PC-3 (cell line): ENCODE measurements around the gene MGAM2. TPM values are rescaled to one million over a fixed set of nuclear protein-coding genes. Genes with fewer than 3 reads are reported as not detected.
"Not testable (repeated sequence)": the region's sequence is repeated elsewhere in the genome, so short reads cannot be mapped to it uniquely, and the experiment has no call there.

Source experiments
- ATAC-seq: fragments of 200-7000 bp; cut with Tn5 transposase; 2 replicates; pipeline ENCODE4 v1.9.1; 2020; ENCODE audit warnings: mild to moderate bottlenecking, moderate library complexity
- BruUV-seq: library from RNA; stranded (reverse); fragments of 400-500 nt; replicated peaks from 2 replicates; lab custom pipeline; 2021; lab: Mats Ljungman, UMichigan
- CTCF ChIA-PET: fragments of 300-600 bp; sonication (Branson Sonifier 250); formaldehyde crosslinking; loops from one replicate; lab custom pipeline; 2022; ENCODE audit warnings: antibody characterized with exemption; lab: Charles Lee
- POLR2A ChIA-PET: fragments of 300-600 bp; sonication (Branson Sonifier 250); formaldehyde crosslinking; loops from one replicate; lab custom pipeline; 2022; ENCODE audit warnings: antibody characterized with exemption; ENCODE audit not compliant: unreplicated experiment; lab: Charles Lee
- DNase-seq: peaks from one replicate; pipeline ENCODE4 v3.0.0-alpha.2; 2015
- H2AFZ ChIP-seq: fragments of 300-600 bp; sonication (generic); 2 replicates; pipeline ENCODE4 v1.6.0; 2016; ENCODE audit warnings: antibody characterized with exemption, low read length
- H3F3A ChIP-seq: fragments of 300-600 bp; sonication (generic); one replicate; pipeline ENCODE4 v1.6.0; 2017; ENCODE audit warnings: antibody characterized with exemption, low read length, control low read depth, mild to moderate bottlenecking; ENCODE audit not compliant: unreplicated experiment
- H3K27ac ChIP-seq: fragments of 300-600 bp; sonication (generic); 2 replicates; pipeline ENCODE4 v1.5.1; 2016; ENCODE audit warnings: mild to moderate bottlenecking, low read length
- H3K27me3 ChIP-seq: fragments of 300-600 bp; sonication (generic); 2 replicates; pipeline ENCODE4 v1.6.1; 2016; ENCODE audit warnings: low read length, mixed read lengths
- H3K36me3 ChIP-seq: fragments of 300-600 bp; sonication (generic); 2 replicates; pipeline ENCODE4 v1.6.1; 2016; ENCODE audit warnings: low read depth, mixed run types, low read length, mixed read lengths
- H3K4me1 ChIP-seq: fragments of 300-600 bp; sonication (generic); 2 replicates; pipeline ENCODE4 v1.5.1; 2016; ENCODE audit warnings: low read length; ENCODE audit not compliant: insufficient read depth
- H3K4me2 ChIP-seq: fragments of 300-600 bp; sonication (generic); 2 replicates; pipeline ENCODE4 v1.6.0; 2016; ENCODE audit warnings: low read length
- H3K4me3 ChIP-seq: fragments of 300-600 bp; sonication (generic); 2 replicates; pipeline ENCODE4 v1.5.1; 2016; ENCODE audit warnings: mild to moderate bottlenecking, low read length, mixed read lengths
- H3K79me2 ChIP-seq: fragments of 300-600 bp; sonication (generic); 2 replicates; pipeline ENCODE4 v1.6.1; 2017; ENCODE audit warnings: low read length, mixed read lengths
- H3K9ac ChIP-seq: fragments of 300-600 bp; sonication (generic); 2 replicates; pipeline ENCODE4 v1.6.0; 2016; ENCODE audit warnings: mild to moderate bottlenecking, low read length
- H3K9me2 ChIP-seq: fragments of 300-600 bp; sonication (generic); replicated peaks from 2 replicates; pipeline ENCODE4 v1.6.1; 2016; ENCODE audit warnings: mixed run types, low read length, mixed read lengths
- H3K9me3 ChIP-seq: fragments of 300-600 bp; sonication (generic); 2 replicates; pipeline ENCODE4 v1.6.1; 2016; ENCODE audit warnings: low read length, mixed read lengths
- H4K20me1 ChIP-seq: fragments of 300-600 bp; sonication (generic); 2 replicates; pipeline ENCODE4 v1.6.1; 2016; ENCODE audit warnings: low read length, mixed read lengths
- CTCF ChIP-seq: fragments of 300-600 bp; sonication (generic); conservative IDR thresholded peaks from 2 replicates; pipeline ENCODE4 v1.5.1; 2017; ENCODE audit warnings: antibody characterized with exemption, low read depth, mild to moderate bottlenecking, low read length
- EZH2 ChIP-seq: fragments of 300-600 bp; sonication (generic); IDR thresholded peaks from one replicate; pipeline ENCODE4 v1.6.1; 2017; ENCODE audit warnings: antibody characterized with exemption, mild to moderate bottlenecking, low read length; ENCODE audit not compliant: unreplicated experiment
- EZH2phosphoT487 ChIP-seq: fragments of 300-600 bp; sonication (generic); IDR thresholded peaks from 2 replicates; pipeline ENCODE4 v1.6.1; 2018; ENCODE audit warnings: mild to moderate bottlenecking, antibody characterized with exemption, low read length, borderline replicate concordance
- intact Hi-C: fragments of 100-400 bp; cut with micrococcal nuclease; formaldehyde crosslinking; loops from 2 replicates; pipeline ENCODE4 v1.9.0; 2023
- total RNA-seq: library from RNA; depleted of rRNA; stranded (reverse); fragments of >200 nt; gene quantifications from 2 replicates; pipeline ENCODE4 v1.2.3, GENCODE V29; 2014

MGAM2 gene
- total RNA-seq, 1 experiment from 2014 or later: not detected

- ATAC-seq: no peak
- Histone ChIP-seq H3K4me2 (no peak overlapping the region), H3K9me2 (no peaks in the 10 kb centered on the region), H3K36me3 (no peaks in the 10 kb centered on the region), H2AFZ (no peak overlapping the region), H4K20me1 (no peaks in the 10 kb centered on the region), H3K79me2 (no peaks in the 10 kb centered on the region), H3K4me1 (no peaks in the 10 kb centered on the region), H3K9ac (no peak overlapping the region), H3K27me3 (peaks cover 31% of the 10 kb centered on the region; the same call in 1 of the 2 replicates), H3K9me3 (no peaks in the 10 kb centered on the region), H3F3A (no peaks in the 10 kb centered on the region), H3K27ac (no peak overlapping the region), H3K4me3 (no peak overlapping the region)
- no TSS peak for BruUV-seq
- intact Hi-C loops: no loop called here
- DNase-seq: no peak
- POLR2A ChIA-PET: no interaction called here
- CTCF ChIA-PET: no interaction called here
- TF ChIP-seq EZH2 (no peak), CTCF (no peak), EZH2phosphoT487 (no peak)
Measured at GRCh38 chr7:142098004-142098403, 13.5 kb upstream of the MGAM2 start.

GRCh38 chr7:142099347-142099746 lies 12.2 kb upstream of the MGAM2 start:
- H2AFZ ChIP-seq, CTCF ChIA-PET, intact Hi-C loops, H3K4me2 ChIP-seq, H3K4me3 ChIP-seq, H3K9me2 ChIP-seq, ATAC-seq, H3K36me3 ChIP-seq, BruUV-seq, POLR2A ChIA-PET, H3K27ac ChIP-seq, H3F3A ChIP-seq, H3K9me3 ChIP-seq, DNase-seq, H3K79me2 ChIP-seq, H3K9ac ChIP-seq, H4K20me1 ChIP-seq, H3K4me1 ChIP-seq: not testable (repeated sequence)
- 0 out of 2 replicates have a peak, but pooled peaks cover 20% of the 10 kb centered on the region for H3K27me3 ChIP-seq

GRCh38 chr7:142100634-142101033 lies 10.9 kb upstream of the MGAM2 start:
- no peak overlapping the region for H3K4me3 ChIP-seq
- ATAC-seq (no peak), DNase-seq (no peak)
- H3F3A ChIP-seq: no peaks in the 10 kb centered on the region
- no peak overlapping the region for H3K9ac ChIP-seq
- no peaks in the 10 kb centered on the region for H4K20me1 ChIP-seq
- 0 out of 2 replicates have a peak, but pooled peaks cover 17% of the 10 kb centered on the region for H3K27me3 ChIP-seq
- CTCF ChIA-PET: no interaction called here
- intact Hi-C loops: no loop called here
- H3K79me2 ChIP-seq: no peaks in the 10 kb centered on the region
- POLR2A ChIA-PET: no interaction called here
- TF ChIP-seq CTCF: no peak
- TF ChIP-seq EZH2: no peak
- no peak for TF ChIP-seq EZH2phosphoT487
- H3K9me3 ChIP-seq: no peaks in the 10 kb centered on the region
- no peaks in the 10 kb centered on the region for H3K36me3 ChIP-seq
- H2AFZ ChIP-seq: no peak overlapping the region
- H3K9me2 ChIP-seq: no peaks in the 10 kb centered on the region
- H3K27ac ChIP-seq: no peak overlapping the region
- H3K4me2 ChIP-seq: no peak overlapping the region
- peaks cover 9% of the 10 kb centered on the region for H3K4me1 ChIP-seq
- no TSS peak for BruUV-seq

- POLR2A ChIA-PET, ATAC-seq, H3K36me3 ChIP-seq: not testable (repeated sequence)
Measured at GRCh38 chr7:142101794-142102193, 9.7 kb upstream of the MGAM2 start.

More at GRCh38 chr7:142101794-142102193, 9.7 kb upstream of the MGAM2 start:
- H3K4me3 ChIP-seq, H2AFZ ChIP-seq, H4K20me1 ChIP-seq, H3F3A ChIP-seq, H3K4me1 ChIP-seq, H3K9me2 ChIP-seq, H3K9ac ChIP-seq, H3K4me2 ChIP-seq, H3K9me3 ChIP-seq, CTCF ChIA-PET, intact Hi-C loops, BruUV-seq, H3K27ac ChIP-seq, H3K79me2 ChIP-seq, DNase-seq: not testable (repeated sequence)
- H3K27me3 ChIP-seq: 0 out of 2 replicates have a peak, but pooled peaks cover 17% of the 10 kb centered on the region
